BJ (cell line): ENCODE measurements around the gene NECTIN1. TPM values are rescaled to one million over a fixed set of nuclear protein-coding genes. Genes with fewer than 3 reads are reported as not detected.

Source experiments
- CTCF ChIA-PET: fragments of 350-600 bp; formaldehyde crosslinking; extraction: SDS; loops from one replicate; lab custom pipeline; 2021; ENCODE audit warnings: antibody characterized with exemption, inconsistent platforms; lab: Yijun Ruan, JAX
- POLR2A ChIA-PET: fragments of 300-600 bp; sonication (Branson Sonifier 250); formaldehyde crosslinking; extraction: SDS; loops from one replicate; lab custom pipeline; 2021; ENCODE audit warnings: antibody characterized with exemption; lab: Charles Lee
- DNase-seq: peaks from one replicate; pipeline ENCODE4 v3.0.0-alpha.2; 2011; ENCODE audit warnings: low read depth
- H3K27me3 ChIP-seq: 2 replicates; pipeline ENCODE4 v1.6.0; 2011; ENCODE audit warnings: low read length; ENCODE audit not compliant: control insufficient read depth, insufficient read depth
- H3K36me3 ChIP-seq: 2 replicates; pipeline ENCODE4 v1.5.1; 2011; ENCODE audit warnings: low read length; ENCODE audit not compliant: control insufficient read depth, insufficient read depth
- H3K4me3 ChIP-seq: 2 replicates; pipeline ENCODE4 v1.5.1; 2011; ENCODE audit warnings: low read depth, mild to moderate bottlenecking, control low read depth, low read length
- polyA plus RNA-seq: library from polyadenylated mRNA; depleted of rRNA; stranded (reverse); fragments of >200 nt; gene quantifications from 2 replicates; pipeline ENCODE4 v1.2.3, GENCODE V29; 2011
- TF ChIP-seq, protein P1 (sequence below): IDR thresholded peaks from 2 replicates; pipeline ENCODE4 v1.5.1; 2011; ENCODE audit warnings: low read depth, mild to moderate bottlenecking, control low read depth, inconsistent platforms, low read length, moderate library complexity; ENCODE audit not compliant: insufficient read depth

The NECTIN1 gene
- polyA plus RNA-seq, 1 experiment = 3.0 TPM

GRCh38 chr11:119626871-119627270, 102.1 kb downstream of the NECTIN1 start:
- Histone ChIP-seq H3K36me3 (no peaks in the 10 kb centered on the region), H3K27me3 (0 out of 2 replicates have a peak, but pooled peaks cover 5% of the 10 kb centered on the region), H3K4me3 (no peak overlapping the region)
- ChIA-PET POLR2A (no interaction called here), CTCF (no interaction called here)
- no peak for DNase-seq
- TF ChIP-seq, protein P1, sequence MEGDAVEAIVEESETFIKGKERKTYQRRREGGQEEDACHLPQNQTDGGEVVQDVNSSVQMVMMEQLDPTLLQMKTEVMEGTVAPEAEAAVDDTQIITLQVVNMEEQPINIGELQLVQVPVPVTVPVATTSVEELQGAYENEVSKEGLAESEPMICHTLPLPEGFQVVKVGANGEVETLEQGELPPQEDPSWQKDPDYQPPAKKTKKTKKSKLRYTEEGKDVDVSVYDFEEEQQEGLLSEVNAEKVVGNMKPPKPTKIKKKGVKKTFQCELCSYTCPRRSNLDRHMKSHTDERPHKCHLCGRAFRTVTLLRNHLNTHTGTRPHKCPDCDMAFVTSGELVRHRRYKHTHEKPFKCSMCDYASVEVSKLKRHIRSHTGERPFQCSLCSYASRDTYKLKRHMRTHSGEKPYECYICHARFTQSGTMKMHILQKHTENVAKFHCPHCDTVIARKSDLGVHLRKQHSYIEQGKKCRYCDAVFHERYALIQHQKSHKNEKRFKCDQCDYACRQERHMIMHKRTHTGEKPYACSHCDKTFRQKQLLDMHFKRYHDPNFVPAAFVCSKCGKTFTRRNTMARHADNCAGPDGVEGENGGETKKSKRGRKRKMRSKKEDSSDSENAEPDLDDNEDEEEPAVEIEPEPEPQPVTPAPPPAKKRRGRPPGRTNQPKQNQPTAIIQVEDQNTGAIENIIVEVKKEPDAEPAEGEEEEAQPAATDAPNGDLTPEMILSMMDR = no peak

DNA sequence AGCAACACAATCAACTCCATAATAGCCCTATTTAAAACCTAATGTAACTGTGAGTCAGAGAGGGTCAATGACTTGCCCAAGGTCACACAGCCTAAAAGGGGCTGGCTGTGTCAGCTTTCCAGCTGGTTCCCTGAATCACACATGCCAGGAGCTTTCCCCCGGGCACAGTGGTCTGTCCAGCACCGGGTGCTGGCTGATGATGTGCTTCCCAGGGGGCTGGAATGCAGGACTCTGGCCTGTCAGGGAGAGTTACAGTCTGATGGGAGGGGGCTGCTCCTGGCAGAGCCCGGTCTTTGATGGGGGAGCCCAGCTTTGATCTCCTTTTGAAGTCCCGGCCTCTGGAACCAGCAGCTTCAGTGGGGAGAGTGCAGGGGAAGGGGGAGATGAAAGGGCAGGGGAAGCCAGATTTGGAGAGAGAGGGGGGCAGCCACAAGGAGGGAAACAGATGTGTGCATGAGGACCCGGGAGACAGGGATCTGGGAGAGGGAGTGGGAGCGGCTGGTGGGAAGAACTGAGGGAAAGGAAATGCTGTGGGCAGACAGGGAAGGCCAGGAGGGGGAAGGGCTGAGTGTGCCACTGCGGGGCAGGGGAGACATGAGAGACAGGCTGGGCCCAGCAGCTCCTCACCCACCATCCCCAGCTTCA, 102.7 kb downstream of the NECTIN1 start:
- ChIA-PET CTCF (no interaction called here), POLR2A (no interaction called here)
- Histone ChIP-seq H3K36me3 (no peaks in the 10 kb centered on the region), H3K4me3 (no peak overlapping the region), H3K27me3 (0 out of 2 replicates have a peak, but pooled peaks cover 5% of the 10 kb centered on the region)
- DNase-seq = no peak
- TF ChIP-seq, protein P1 = no peak

GRCh38 chr11:119625206-119625978, 103.6 kb downstream of the NECTIN1 start:
- DNase-seq = no peak
- POLR2A ChIA-PET = no interaction called here
- TF ChIP-seq, protein P1 = no peak
- CTCF ChIA-PET = interaction anchor here (1.1 kb wide), 1 partner anchor 17 kb away, joined by 4 read pairs; no protein-coding TSS in a partner anchor
- no peaks in the 10 kb centered on the region for H3K36me3 ChIP-seq
- H3K4me3 ChIP-seq = no peak overlapping the region
- H3K27me3 ChIP-seq = 0 out of 2 replicates have a peak, but pooled peaks cover 5% of the 10 kb centered on the region

DNA sequence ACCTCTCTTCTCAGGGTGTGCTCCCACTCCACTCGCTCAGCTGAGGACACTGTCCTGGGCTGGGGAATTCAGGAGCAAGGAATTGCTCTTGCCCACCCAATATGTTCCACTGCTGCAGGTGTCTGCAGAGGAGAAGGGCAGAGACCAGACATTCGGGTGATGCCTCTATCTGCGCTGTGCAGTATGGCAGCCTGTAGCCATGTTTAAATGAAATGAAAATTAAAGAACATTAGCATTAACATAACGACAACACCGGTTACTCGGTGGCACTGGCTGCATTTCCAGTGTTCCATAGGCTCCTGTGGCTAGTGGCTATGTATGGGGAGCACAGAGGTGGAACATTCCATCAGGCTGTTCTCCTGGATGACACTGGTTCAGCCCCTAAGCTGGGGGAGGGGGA, 104.4 kb downstream of the NECTIN1 start:
- peaks cover 3% of the 10 kb centered on the region; the same call in 1 of the 2 replicates for H3K27me3 ChIP-seq
- CTCF ChIA-PET = interaction anchor here (1.1 to 3.4 kb wide), 4 partner anchors 9 to 18 kb away, joined by 4 to 13 read pairs (median 4); no protein-coding TSS in a partner anchor
- H3K36me3 ChIP-seq = no peaks in the 10 kb centered on the region

More for the DNA sequence above, 104.4 kb downstream of the NECTIN1 start:
- POLR2A ChIA-PET = no interaction called here
- no peak overlapping the region for H3K4me3 ChIP-seq
- DNase-seq = no peak
- TF ChIP-seq, protein P1 = no peak
